IMR-90 (cell line): ENCODE results near the gene PTPRN2. TPM values are rescaled to one million over a fixed set of nuclear protein-coding genes. Genes with fewer than 3 reads are reported as not detected.

ENCODE experiments used
- ATAC-seq: fragments of 200-7000 bp; cut with Tn5 transposase; 2 replicates; pipeline ENCODE4 v1.9.1; 2020; ENCODE audit warnings: low read depth, mild to moderate bottlenecking, moderate library complexity
- BruUV-seq: library from RNA; stranded (reverse); fragments of 400-500 nt; replicated peaks from 2 replicates; lab custom pipeline; 2021; lab: Mats Ljungman, UMichigan
- CTCF ChIA-PET: fragments of 300-600 bp; formaldehyde crosslinking; extraction: SDS; loops from one replicate; lab custom pipeline; 2021; ENCODE audit warnings: antibody characterized with exemption; lab: Yijun Ruan, JAX
- POLR2A ChIA-PET: fragments of 300-600 bp; sonication (Branson Sonifier 250); formaldehyde crosslinking; loops from one replicate; lab custom pipeline; 2022; ENCODE audit warnings: antibody characterized with exemption; ENCODE audit not compliant: unreplicated experiment; lab: Charles Lee
- DNase-seq: peaks from one replicate; pipeline ENCODE4 v3.0.0; 2013
- H2AFZ ChIP-seq: replicated peaks from 2 replicates; pipeline ENCODE3; 2013; ENCODE audit warnings: low read length, mild to moderate bottlenecking; ENCODE audit not compliant: poor library complexity
- H2AK5ac ChIP-seq: 2 replicates; pipeline ENCODE4 v1.6.1; 2013; ENCODE audit warnings: low read depth, low read length, inconsistent platforms
- H2AK9ac ChIP-seq: replicated peaks from 2 replicates; pipeline ENCODE3; 2013; ENCODE audit warnings: mild to moderate bottlenecking, low read depth, low read length, moderate library complexity; ENCODE audit not compliant: poor library complexity
- H2BK120ac ChIP-seq: 2 replicates; pipeline ENCODE4 v1.6.1; 2013; ENCODE audit warnings: low read depth, low read length, inconsistent platforms
- H2BK15ac ChIP-seq: 3 replicates; pipeline ENCODE4 v1.6.1; 2013; ENCODE audit warnings: low read depth, low read length, inconsistent platforms
- H2BK20ac ChIP-seq: 2 replicates; pipeline ENCODE4 v1.6.1; 2013; ENCODE audit warnings: low read depth, mild to moderate bottlenecking, inconsistent platforms, low read length, moderate library complexity
- H2BK5ac ChIP-seq: 2 replicates; pipeline ENCODE4 v1.6.1; 2013; ENCODE audit warnings: mild to moderate bottlenecking, low read depth, low read length, inconsistent platforms; ENCODE audit not compliant: poor library complexity, severe bottlenecking
- H3K14ac ChIP-seq: replicated peaks from 2 replicates; pipeline ENCODE4 v1.6.1; 2013; ENCODE audit warnings: low read depth, low read length, inconsistent platforms
- H3K18ac ChIP-seq: 2 replicates; pipeline ENCODE4 v1.6.1; 2013; ENCODE audit warnings: low read depth, low read length, control low read depth
- H3K23ac ChIP-seq: 2 replicates; pipeline ENCODE4 v1.6.1; 2013; ENCODE audit warnings: low read depth, low read length, inconsistent platforms
- H3K27ac ChIP-seq: 2 replicates; pipeline ENCODE4 v1.5.1; 2013; ENCODE audit warnings: mild to moderate bottlenecking, control low read depth, low read length; ENCODE audit not compliant: insufficient read depth
- H3K27me3 ChIP-seq: 2 replicates; pipeline ENCODE4 v1.6.1; 2013; ENCODE audit warnings: low read length; ENCODE audit not compliant: control insufficient read depth, insufficient read depth
- H3K36me3 ChIP-seq: 2 replicates; pipeline ENCODE4 v1.6.1; 2013; ENCODE audit warnings: low read length, mixed read lengths; ENCODE audit not compliant: control insufficient read depth, insufficient read depth
- H3K4ac ChIP-seq: 2 replicates; pipeline ENCODE4 v1.6.1; 2013; ENCODE audit warnings: low read depth, low read length, inconsistent platforms
- H3K4me1 ChIP-seq: 2 replicates; pipeline ENCODE4 v1.6.1; 2013; ENCODE audit warnings: low read length, mixed read lengths; ENCODE audit not compliant: control insufficient read depth, insufficient read depth
- H3K4me2 ChIP-seq: 2 replicates; pipeline ENCODE4 v1.6.1; 2013; ENCODE audit warnings: low read depth, mild to moderate bottlenecking, control low read depth, low read length, moderate library complexity
- H3K4me3 ChIP-seq: 2 replicates; pipeline ENCODE4 v1.5.1; 2013; ENCODE audit warnings: low read depth, mild to moderate bottlenecking, control low read depth, low read length, moderate library complexity; ENCODE audit not compliant: insufficient read depth
- H3K56ac ChIP-seq: 2 replicates; pipeline ENCODE4 v1.6.1; 2013; ENCODE audit warnings: low read length, inconsistent platforms; ENCODE audit not compliant: insufficient read depth; ENCODE audit errors: extremely low read depth
- H3K79me1 ChIP-seq, 2 experiments: 2 replicates each; pipeline ENCODE4 v1.6.1; 2013; ENCODE audit warnings: low read length in 2 of 2, inconsistent platforms in 1 of 2, low read depth in 1 of 2
- H3K9ac ChIP-seq: 2 replicates; pipeline ENCODE4 v1.6.1; 2013; ENCODE audit warnings: low read depth, low read length, control low read depth
- H3K9me1 ChIP-seq: 2 replicates; pipeline ENCODE4 v1.6.1; 2013; ENCODE audit warnings: low read length, inconsistent platforms; ENCODE audit not compliant: insufficient read depth
- H3K9me3 ChIP-seq: 2 replicates; pipeline ENCODE4 v1.6.1; 2013; ENCODE audit warnings: low read length; ENCODE audit not compliant: control insufficient read depth, insufficient read depth
- H4K20me1 ChIP-seq: 2 replicates; pipeline ENCODE4 v1.6.1; 2013; ENCODE audit warnings: low read length, inconsistent platforms; ENCODE audit not compliant: insufficient read depth
- H4K5ac ChIP-seq: 2 replicates; pipeline ENCODE4 v1.6.1; 2013; ENCODE audit warnings: mild to moderate bottlenecking, low read depth, low read length, control low read depth
- H4K8ac ChIP-seq, 2 experiments: 2 replicates each; pipeline ENCODE4 v1.6.1; 2013; ENCODE audit warnings: low read depth in 2 of 2, low read length in 2 of 2, control low read depth in 1 of 2, inconsistent platforms in 1 of 2
- H4K91ac ChIP-seq: 2 replicates; pipeline ENCODE4 v1.6.1; 2013; ENCODE audit warnings: low read depth, low read length, inconsistent platforms; ENCODE audit not compliant: insufficient read depth
- BHLHE40 ChIP-seq: fragments of 150-350 bp; IDR thresholded peaks from 2 replicates; pipeline ENCODE4 v1.6.1; 2016; ENCODE audit warnings: mild to moderate bottlenecking, low read depth, low read length
- CEBPB ChIP-seq: IDR thresholded peaks from 2 replicates; pipeline ENCODE4 v1.6.1; 2012; ENCODE audit warnings: low read depth, low read length, improper control_type of control experiment
- CHD1 ChIP-seq: IDR thresholded peaks from 2 replicates; pipeline ENCODE4 v1.6.1; 2012; ENCODE audit warnings: low read depth, low read length, improper control_type of control experiment
- CTCF ChIP-seq: conservative IDR thresholded peaks from 2 replicates; pipeline ENCODE4 v1.5.1; 2012; ENCODE audit warnings: mild to moderate bottlenecking, low read depth, low read length, improper control_type of control experiment
- ELK1 ChIP-seq: fragments of 150-350 bp; IDR thresholded peaks from 2 replicates; pipeline ENCODE4 v1.6.1; 2016; ENCODE audit warnings: low read depth, mild to moderate bottlenecking, low read length, moderate library complexity, borderline replicate concordance
- FOS ChIP-seq: fragments of 150-350 bp; IDR thresholded peaks from 2 replicates; pipeline ENCODE4 v1.6.1; 2016; ENCODE audit warnings: low read depth, low read length
- MAFK ChIP-seq: IDR thresholded peaks from 2 replicates; pipeline ENCODE4 v1.6.1; 2012; ENCODE audit warnings: low read depth, low read length, improper control_type of control experiment
- MAZ ChIP-seq: IDR thresholded peaks from 2 replicates; pipeline ENCODE4 v1.6.1; 2012; ENCODE audit warnings: low read depth, mild to moderate bottlenecking, low read length, improper control_type of control experiment, moderate library complexity, borderline replicate concordance
- MXI1 ChIP-seq: IDR thresholded peaks from 2 replicates; pipeline ENCODE4 v1.6.1; 2012; ENCODE audit warnings: low read depth, mild to moderate bottlenecking, low read length, moderate library complexity, borderline replicate concordance
- NFE2L2 ChIP-seq: fragments of 150-350 bp; IDR thresholded peaks from 2 replicates; pipeline ENCODE4 v1.6.1; 2016; ENCODE audit warnings: low read depth, mild to moderate bottlenecking, low read length
- POLR2A ChIP-seq: IDR thresholded peaks from 2 replicates; pipeline ENCODE4 v1.6.1; 2012; ENCODE audit warnings: mild to moderate bottlenecking, low read depth, low read length
- RAD21 ChIP-seq: IDR thresholded peaks from 2 replicates; pipeline ENCODE4 v1.6.1; 2012; ENCODE audit warnings: low read length, improper control_type of control experiment
- RCOR1 ChIP-seq: IDR thresholded peaks from 2 replicates; pipeline ENCODE4 v1.6.1; 2012; ENCODE audit warnings: mild to moderate bottlenecking, low read length, improper control_type of control experiment; ENCODE audit not compliant: insufficient replicate concordance
- RFX5 ChIP-seq: IDR thresholded peaks from 2 replicates; pipeline ENCODE4 v1.8.0; 2012; ENCODE audit warnings: low read depth, mild to moderate bottlenecking, low read length, moderate library complexity
- SMC3 ChIP-seq: fragments of 150-350 bp; IDR thresholded peaks from 2 replicates; pipeline ENCODE4 v1.6.1; 2016; ENCODE audit warnings: low read depth, mild to moderate bottlenecking, antibody characterized with exemption, low read length, moderate library complexity
- USF2 ChIP-seq: fragments of 150-350 bp; IDR thresholded peaks from 2 replicates; pipeline ENCODE4 v1.6.1; 2017; ENCODE audit warnings: mild to moderate bottlenecking, antibody characterized with exemption, low read length, low read depth
- WGBS, 2 experiments: methylation state at CpG; one replicate each; pipeline versions ENCODE4 v1.1.5 to v1.1.7; 2013; ENCODE audit warnings: missing lambda C conversion rate in 2 of 2; ENCODE audit not compliant: insufficient read length in 1 of 2; ENCODE audit errors: extremely low coverage in 2 of 2; 5-methylcytosine and 5-hydroxymethylcytosine counted together
- dilution Hi-C: fragments of 300-500 bp; cut with HindIII; formaldehyde crosslinking; loops from one replicate; pipeline ENCODE4 v1.14.3; 2018; ENCODE audit warnings: low sequenced_read_pairs; ENCODE audit not compliant: unreplicated experiment
- in situ Hi-C: fragments of 300-500 bp; cut with MboI; formaldehyde crosslinking; loops from 3 replicates; pipeline ENCODE4 v1.14.3; 2019; ENCODE audit warnings: low sequenced_read_pairs, inconsistent platforms, mixed read lengths
- intact Hi-C: fragments of 100-400 bp; cut with micrococcal nuclease; formaldehyde crosslinking; loops from 2 replicates; pipeline ENCODE4 v1.10.0; 2022
- polyA plus RNA-seq, 3 experiments: library from polyadenylated mRNA; depleted of rRNA; stranded (reverse); fragments of >200 nt; gene quantifications; 2 replicates each; pipeline ENCODE4 v1.2.3, GENCODE V29; 2012; ENCODE audit warnings: low replicate concordance in 1 of 3
- total RNA-seq: library from RNA; depleted of rRNA; stranded (reverse); fragments of >200 nt; gene quantifications from 2 replicates; pipeline ENCODE4 v1.2.3, GENCODE V29; 2012

The PTPRN2 gene
- total and polyA plus RNA-seq, 2 of the 4 experiments (the other 2 are of a cell fraction), result 0.03 TPM; not detected in 1

- Histone ChIP-seq H3K14ac (no peak overlapping the region), H3K27me3 (no peaks in the 10 kb centered on the region), H3K23ac (no peak overlapping the region), H3K9me3 (no peaks in the 10 kb centered on the region), H4K8ac (no peak overlapping the region), H4K20me1 (no peaks in the 10 kb centered on the region), H3K9me1 (peaks cover 6% of the 10 kb centered on the region; the same call in 1 of the 2 replicates), H2BK15ac (no peak overlapping the region), H3K56ac (no peak overlapping the region), H3K18ac (no peak overlapping the region), H3K79me1 (0 out of 4 replicates have a peak, but pooled peaks cover 5 to 8% of the 10 kb centered on the region in 2 experiments), H3K4ac (no peak overlapping the region), H3K27ac (no peak overlapping the region), H3K4me2 (no peak overlapping the region), H2BK5ac (no peak overlapping the region), H4K5ac (no peak overlapping the region), H2BK120ac (no peak overlapping the region), H2AK5ac (peak overlapping the region; percentile 46; the same call in 1 of the 2 replicates), H4K91ac (no peak overlapping the region), H3K4me1 (no peaks in the 10 kb centered on the region), H3K4me3 (no peak overlapping the region), H2AFZ (no peak overlapping the region), H2BK20ac (no peak overlapping the region), H3K9ac (no peak overlapping the region), H3K36me3 (peaks cover 6% of the 10 kb centered on the region), H2AK9ac (no peak overlapping the region)
- no peak for TF ChIP-seq ELK1
- TF ChIP-seq RFX5, result no peak
- TF ChIP-seq BHLHE40, result no peak
- no peak for TF ChIP-seq SMC3
- no peak for TF ChIP-seq CEBPB
- no peak for TF ChIP-seq RCOR1
- no peak for TF ChIP-seq USF2
- no peak for TF ChIP-seq RAD21
- no peak for TF ChIP-seq MAZ
- TF ChIP-seq POLR2A, result no peak
- no peak for TF ChIP-seq FOS
- TF ChIP-seq MAFK, result no peak
- TF ChIP-seq CHD1, result no peak
- no peak for TF ChIP-seq MXI1
- TF ChIP-seq CTCF, result no peak
- no peak for TF ChIP-seq NFE2L2
- dilution Hi-C loops (no loop called here), intact Hi-C loops (no loop called here), in situ Hi-C loops (no loop called here)
- no CpG with 5 or more reads among the region's 3 CpGs for WGBS, 2 experiments
- BruUV-seq, result no TSS peak
- no peak for DNase-seq
- ChIA-PET POLR2A (no interaction called here), CTCF (no interaction called here)
- ATAC-seq, result no peak
Measured at GRCh38 chr7:158631574-158632195, 44.1 kb upstream of the PTPRN2 start.
